HG02840 (cell line): ENCODE measurements around the gene PFDN4.

Experiments used
- ATAC-seq: cut with Tn5 transposase; IDR thresholded peaks from one replicate; pipeline ENCODE4 v1.9.1; 2021; ENCODE audit warnings: mild to moderate bottlenecking, moderate library complexity, moderate number of reproducible peaks; ENCODE audit not compliant: unreplicated experiment, low FRiP score

PFDN4 gene

GRCh38 chr20:54199283-54199682 is 8.6 kb upstream of the PFDN4 start:
- no peak for ATAC-seq

GRCh38 chr20:54199721-54200176 is 8.1 kb upstream of the PFDN4 start:
- no peak for ATAC-seq

GRCh38 chr20:54200487-54201267 is 7.2 kb upstream of the PFDN4 start:
- ATAC-seq = no peak

GRCh38 chr20:54201268-54201846 is 6.5 kb upstream of the PFDN4 start:
- no peak for ATAC-seq

DNA sequence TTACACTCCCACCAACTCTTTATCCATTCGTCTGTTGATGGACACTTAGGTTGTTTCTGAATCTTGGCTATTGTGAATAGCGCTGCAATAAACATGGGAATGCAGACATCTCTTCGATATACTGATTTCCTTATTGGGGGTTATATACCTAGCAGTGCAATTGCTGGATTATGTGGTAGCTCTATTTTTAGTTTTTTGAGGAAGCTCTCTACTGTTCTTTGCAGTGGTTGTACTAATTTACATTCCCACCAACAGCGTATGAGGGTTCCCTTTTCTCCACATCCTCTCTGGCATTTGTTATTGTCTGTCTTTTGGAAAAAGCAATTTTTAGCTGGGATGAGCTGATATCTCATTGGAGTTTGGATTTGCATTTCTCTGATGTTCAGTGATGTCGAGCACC is 4.6 kb upstream of the PFDN4 start:
- no peak for ATAC-seq

DNA sequence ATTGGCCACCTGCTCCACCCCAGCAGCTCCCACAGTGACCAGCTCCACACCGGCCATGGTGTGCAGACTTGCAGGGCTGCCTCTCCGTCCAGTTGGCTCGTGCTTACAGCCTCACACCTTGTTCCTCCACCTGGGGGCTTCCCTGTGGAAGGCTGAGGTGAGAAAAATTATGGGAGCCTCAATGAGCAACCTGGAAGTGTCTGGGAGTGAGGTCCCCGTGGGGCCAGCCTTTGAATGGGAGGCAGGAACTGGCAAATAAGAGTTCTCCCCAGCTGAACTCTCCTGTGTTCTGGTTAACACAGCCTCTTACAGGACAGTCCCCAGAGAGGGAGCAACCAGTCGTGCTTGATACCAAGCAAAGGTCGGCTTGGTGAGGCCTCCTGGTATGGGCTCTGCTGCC is 3.8 kb upstream of the PFDN4 start:
- no peak for ATAC-seq

DNA sequence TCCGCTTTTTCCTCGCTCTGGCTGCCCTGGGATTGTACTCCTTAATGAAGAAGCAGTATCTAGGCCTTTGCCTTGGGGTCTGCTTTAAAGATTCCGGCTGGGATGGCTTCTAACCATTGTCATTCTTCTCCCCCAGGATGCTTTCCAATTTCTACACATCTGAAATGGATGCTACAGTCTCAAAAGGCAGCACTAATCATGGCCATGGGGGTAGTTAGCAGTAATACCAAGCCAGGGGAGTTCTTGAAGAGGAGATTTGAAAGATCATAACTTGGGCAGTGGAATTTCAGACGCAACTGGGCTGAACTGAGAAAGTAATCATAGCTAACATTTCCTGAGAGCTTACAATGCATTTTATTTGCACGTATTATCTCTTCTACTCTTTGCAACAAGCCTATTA is 3.4 kb upstream of the PFDN4 start:
- ATAC-seq = no peak

GRCh38 chr20:54205450-54205849 is 2.4 kb upstream of the PFDN4 start:
- ATAC-seq = no peak

GRCh38 chr20:54207053-54207742 is 689 bp upstream of the PFDN4 start:
- no peak for ATAC-seq

DNA sequence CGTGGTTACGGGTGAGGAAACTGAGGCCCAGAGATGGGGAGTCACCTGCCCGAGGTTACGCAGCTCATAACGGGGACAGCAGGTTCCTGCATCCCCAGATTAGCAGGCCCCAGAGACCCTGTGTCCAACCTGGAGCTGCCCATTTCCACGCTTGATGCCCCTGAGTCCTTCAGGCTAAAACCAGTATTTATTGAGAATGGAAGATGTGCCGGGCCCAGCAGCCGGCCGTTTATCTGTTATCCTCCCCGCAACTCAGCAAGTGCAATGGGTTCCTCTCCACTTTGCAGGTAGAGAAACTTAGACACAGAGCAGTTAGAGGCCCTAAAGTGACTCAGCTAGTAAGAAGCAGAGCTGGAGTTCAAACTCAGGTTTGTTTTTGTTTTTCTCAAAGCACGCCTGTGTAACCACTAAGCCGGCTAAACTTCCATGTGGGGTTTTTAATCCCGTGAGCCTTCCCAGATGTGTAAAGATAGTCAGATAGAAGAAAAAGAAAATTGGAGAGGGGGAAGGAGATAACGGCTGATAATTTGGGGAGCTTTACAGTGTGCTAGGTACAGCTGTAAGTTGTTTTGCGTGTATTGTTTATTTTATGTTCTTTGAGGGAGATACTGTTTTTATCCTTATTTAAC is 775 bp downstream of the PFDN4 start:
- ATAC-seq = no peak

DNA sequence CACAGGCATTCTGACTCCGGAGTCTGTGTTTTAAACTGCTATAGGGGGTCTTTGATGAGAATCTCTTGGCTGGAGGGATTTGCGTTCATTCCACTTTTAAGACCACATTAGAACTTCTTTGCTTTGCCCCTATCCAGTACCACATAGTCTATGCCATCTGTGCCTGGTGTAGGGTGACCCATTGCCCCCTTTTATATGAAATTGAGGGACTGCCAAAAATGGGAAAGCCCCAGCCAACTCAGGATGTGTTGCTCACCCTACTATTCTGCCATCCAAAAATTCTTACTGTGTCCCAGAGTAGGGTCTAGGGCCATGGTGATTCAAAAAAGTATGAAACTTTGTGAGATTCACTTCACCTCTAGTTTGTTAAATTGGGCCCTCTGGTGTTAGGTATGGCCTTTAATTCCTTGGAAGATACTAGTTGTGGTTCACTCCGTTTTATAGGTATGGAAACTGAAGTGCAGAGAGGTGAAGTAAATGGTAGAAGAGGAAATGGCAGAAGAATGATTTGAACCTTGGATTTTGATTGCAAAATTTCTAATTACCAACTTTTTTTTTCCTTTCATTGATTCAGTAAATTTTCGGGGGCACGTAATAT is 1.4 kb downstream of the PFDN4 start:
- ATAC-seq = no peak

- no peak for ATAC-seq
These were observed 4.3 kb downstream of the PFDN4 start for GRCh38 chr20:54212226-54212625.

DNA sequence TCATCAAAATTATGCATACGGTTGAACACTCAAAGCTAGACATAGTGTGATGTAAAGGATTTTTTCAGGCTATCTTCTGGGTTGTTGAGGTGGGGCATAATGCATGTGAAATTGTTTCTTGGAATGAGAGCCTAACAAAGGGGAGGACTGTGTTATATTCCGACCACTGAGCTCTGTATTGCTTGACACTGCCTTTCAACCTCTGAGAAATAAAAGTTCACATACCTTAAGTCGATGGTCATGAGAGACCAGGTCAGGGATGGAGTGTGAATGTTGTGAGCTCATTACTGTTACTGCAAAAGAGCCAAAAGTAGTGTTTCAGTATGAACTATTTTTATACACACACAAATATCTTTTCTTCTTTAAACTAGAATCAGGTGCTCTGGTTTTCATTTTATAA is 5.0 kb downstream of the PFDN4 start:
- ATAC-seq = no peak

DNA sequence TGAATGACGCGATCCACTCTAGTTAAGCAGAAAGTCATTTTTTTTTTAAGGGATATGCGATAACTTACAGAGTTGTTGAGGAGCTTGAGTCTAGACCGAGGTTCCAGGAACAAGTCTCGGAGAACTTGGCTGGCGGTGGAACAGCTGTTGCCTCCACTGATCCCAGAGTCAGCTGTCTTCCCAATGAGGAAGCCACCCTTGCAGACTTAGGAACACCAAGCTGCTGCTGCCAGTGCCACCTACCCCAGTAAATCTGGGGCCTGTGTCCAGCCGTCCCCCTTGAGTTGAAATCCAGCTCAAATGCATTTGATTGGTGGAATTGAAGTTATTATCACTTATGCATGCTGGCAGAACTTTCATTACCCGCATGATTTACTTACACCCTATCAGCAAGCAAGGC is 6.7 kb downstream of the PFDN4 start:
- ATAC-seq = no peak

GRCh38 chr20:54215157-54215789 is 7.4 kb downstream of the PFDN4 start:
- no peak for ATAC-seq

- no peak for ATAC-seq
These were observed 9.9 kb downstream of the PFDN4 start for GRCh38 chr20:54217762-54218161.

DNA sequence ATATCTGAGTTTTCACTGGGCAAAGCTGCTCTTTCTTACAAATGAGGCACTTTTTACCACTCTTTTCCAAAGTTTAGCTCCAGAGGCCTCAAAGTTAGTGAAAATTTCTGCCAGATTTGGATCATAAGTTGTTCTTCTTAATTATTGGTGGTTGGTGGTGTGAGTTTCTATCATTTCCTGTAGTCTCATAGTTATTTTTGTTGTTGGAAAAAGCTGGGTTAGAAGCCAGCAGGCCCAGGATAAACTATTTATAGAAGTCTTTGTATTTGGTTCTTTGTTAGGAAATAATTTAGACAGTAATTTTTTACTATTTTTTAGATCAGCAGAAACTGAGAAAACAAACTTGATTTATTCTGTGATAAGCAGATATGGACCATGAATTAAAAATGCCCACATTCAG is 10.6 kb downstream of the PFDN4 start:
- ATAC-seq = no peak

- no peak for ATAC-seq
These were observed 12.0 kb downstream of the PFDN4 start for GRCh38 chr20:54219751-54220426.

DNA sequence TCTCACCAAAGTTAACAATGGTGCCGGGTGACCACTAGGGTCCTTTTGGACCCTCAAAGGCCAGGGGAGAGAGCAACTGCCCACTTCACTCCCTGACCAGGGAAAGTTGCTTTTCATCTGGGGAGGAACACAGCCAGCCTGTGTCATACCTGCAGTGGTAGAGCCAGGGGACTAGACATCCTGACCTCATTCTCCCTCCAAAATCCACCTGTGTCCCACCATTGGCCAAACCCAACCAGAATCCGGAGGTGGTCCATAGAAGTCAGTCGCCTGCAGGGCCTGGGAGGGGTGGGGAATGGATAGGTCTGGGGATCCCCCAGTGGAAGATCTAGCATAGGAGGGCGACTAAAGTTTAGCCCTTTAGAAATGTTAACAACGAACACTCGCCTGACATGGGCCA is 12.8 kb downstream of the PFDN4 start:
- no peak for ATAC-seq

DNA sequence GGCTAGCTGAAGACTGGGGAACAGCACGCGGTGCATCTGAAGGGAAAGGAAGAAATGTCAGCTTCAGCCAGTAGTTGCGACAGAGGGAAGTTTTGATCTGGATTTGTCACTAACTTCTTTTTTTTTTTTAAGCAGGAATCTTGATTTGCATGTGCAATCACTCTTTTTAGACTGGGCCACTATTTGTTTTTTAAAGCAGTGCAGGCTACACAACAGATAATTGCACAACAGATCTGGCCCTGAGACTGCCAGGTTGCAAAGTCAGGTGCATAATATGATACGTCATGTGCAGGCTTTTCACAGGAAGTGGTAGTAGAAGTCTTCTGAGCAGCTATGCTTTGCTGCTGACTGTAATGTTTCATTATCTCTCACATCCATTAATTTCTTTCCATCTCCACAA is 13.5 kb downstream of the PFDN4 start:
- ATAC-seq = no peak
